OCI-LY1 (cell line): Measurements from ENCODE around the gene PTPRN2.

Experiments used
- H2AFZ ChIP-seq: fragments of 200-600 bp; sonication (generic), shearing (Covaris generic); 2 replicates; pipeline ENCODE4 v1.6.0; 2014; ENCODE audit warnings: antibody characterized with exemption, mild to moderate bottlenecking, low read length
- H3F3A ChIP-seq: fragments of 200-600 bp; sonication (generic), shearing (Covaris generic); 2 replicates; pipeline ENCODE4 v1.6.0; 2014; ENCODE audit warnings: mild to moderate bottlenecking, antibody characterized with exemption, low read length, moderate library complexity; ENCODE audit not compliant: insufficient read depth
- H3K27ac ChIP-seq: fragments of 200-600 bp; sonication (generic); 2 replicates; pipeline ENCODE4 v1.5.1; 2014; ENCODE audit warnings: low read length, mixed run types, mild to moderate bottlenecking, low read depth; ENCODE audit not compliant: poor library complexity, severe bottlenecking
- H3K27me3 ChIP-seq: fragments of 200-600 bp; sonication (generic); 2 replicates; pipeline ENCODE4 v1.6.0; 2014; ENCODE audit warnings: antibody characterized with exemption, mild to moderate bottlenecking, low read length, moderate library complexity; ENCODE audit not compliant: insufficient read depth
- H3K36me3 ChIP-seq: fragments of 200-600 bp; sonication (generic); 2 replicates; pipeline ENCODE4 v1.6.1; 2014; ENCODE audit warnings: mild to moderate bottlenecking, antibody characterized with exemption, low read length, moderate library complexity, mixed read lengths; ENCODE audit not compliant: insufficient read depth
- H3K4me1 ChIP-seq: fragments of 200-600 bp; sonication (generic); 2 replicates; pipeline ENCODE4 v1.5.1; 2014; ENCODE audit warnings: mild to moderate bottlenecking, low read length, moderate library complexity; ENCODE audit not compliant: insufficient read depth, severe bottlenecking
- H3K4me2 ChIP-seq: fragments of 200-600 bp; sonication (generic), shearing (Covaris generic); 2 replicates; pipeline ENCODE4 v1.6.1; 2014; ENCODE audit warnings: low read length
- H3K4me3 ChIP-seq: fragments of 200-600 bp; sonication (generic); 2 replicates; pipeline ENCODE4 v1.5.1; 2014; ENCODE audit warnings: low read length, low read depth, mild to moderate bottlenecking, mixed read lengths; ENCODE audit not compliant: poor library complexity, severe bottlenecking
- H3K79me2 ChIP-seq: fragments of 200-600 bp; shearing (Covaris generic); 2 replicates; pipeline ENCODE4 v1.6.1; 2016; ENCODE audit warnings: mixed run types, low read length, mixed read lengths; ENCODE audit not compliant: insufficient read depth
- H3K9ac ChIP-seq: fragments of 200-600 bp; sonication (generic), shearing (Covaris generic); 2 replicates; pipeline ENCODE4 v1.6.1; 2014; ENCODE audit warnings: mild to moderate bottlenecking, low read length, mixed read lengths
- H3K9me2 ChIP-seq: fragments of 200-600 bp; sonication (generic), shearing (Covaris generic); 2 replicates; pipeline ENCODE4 v1.6.1; 2014; ENCODE audit warnings: low read depth, mild to moderate bottlenecking, low read length, mixed read lengths
- H3K9me3 ChIP-seq: fragments of 200-600 bp; shearing (Covaris generic); 2 replicates; pipeline ENCODE4 v1.6.1; 2014; ENCODE audit warnings: low read length, mixed read lengths
- H4K20me1 ChIP-seq: fragments of 200-600 bp; sonication (generic), shearing (Covaris generic); 2 replicates; pipeline ENCODE4 v1.6.0; 2016; ENCODE audit warnings: mild to moderate bottlenecking, low read length; ENCODE audit not compliant: insufficient read depth
- CTCF ChIP-seq: fragments of 200-600 bp; sonication (generic), shearing (Covaris generic); IDR thresholded peaks from 2 replicates; pipeline ENCODE4 v1.5.1; 2017; ENCODE audit warnings: mild to moderate bottlenecking, antibody characterized with exemption, low read length, moderate library complexity, mixed read lengths
- EZH2 ChIP-seq: fragments of 200-600 bp; sonication (generic), shearing (Covaris generic); IDR thresholded peaks from 2 replicates; pipeline ENCODE4 v1.8.0; 2017; ENCODE audit warnings: borderline replicate concordance, mixed run types, mild to moderate bottlenecking, antibody characterized with exemption, low read length, moderate library complexity, mixed read lengths

PTPRN2 gene

GRCh38 chr7:157513162-157513621 lies 1074.4 kb downstream of the PTPRN2 start:
- no peak overlapping the region for H3K4me2 ChIP-seq
- no peak overlapping the region for H2AFZ ChIP-seq
- no peaks in the 10 kb centered on the region for H3K9me2 ChIP-seq
- no peak overlapping the region for H3K9ac ChIP-seq
- H3K27ac ChIP-seq: no peak overlapping the region
- no peaks in the 10 kb centered on the region for H3K4me1 ChIP-seq
- no peak overlapping the region for H3K4me3 ChIP-seq
- H3K79me2 ChIP-seq: no peaks in the 10 kb centered on the region
- TF ChIP-seq EZH2 (no peak), CTCF (no peak)
- no peaks in the 10 kb centered on the region for H3K36me3 ChIP-seq
- H4K20me1 ChIP-seq: no peaks in the 10 kb centered on the region
- H3K27me3 ChIP-seq: peaks cover 5% of the 10 kb centered on the region; the same call in 1 of the 2 replicates
- H3K9me3 ChIP-seq: no peaks in the 10 kb centered on the region
- H3F3A ChIP-seq: no peaks in the 10 kb centered on the region

- Histone ChIP-seq H4K20me1 (no peaks in the 10 kb centered on the region), H3K27me3 (peaks cover 3% of the 10 kb centered on the region; the same call in 1 of the 2 replicates), H3K4me2 (no peak overlapping the region), H3K9me2 (no peaks in the 10 kb centered on the region), H3K36me3 (no peaks in the 10 kb centered on the region), H3K9ac (no peak overlapping the region), H3K79me2 (no peaks in the 10 kb centered on the region), H3F3A (no peaks in the 10 kb centered on the region), H3K4me3 (no peak overlapping the region), H3K9me3 (no peaks in the 10 kb centered on the region), H2AFZ (no peak overlapping the region), H3K4me1 (no peaks in the 10 kb centered on the region), H3K27ac (no peak overlapping the region)
- TF ChIP-seq EZH2: no peak
- no peak for TF ChIP-seq CTCF
These were observed 1078.4 kb downstream of the PTPRN2 start for GRCh38 chr7:157509226-157509625.

GRCh38 chr7:157508477-157508881 lies 1079.1 kb downstream of the PTPRN2 start:
- H3K9ac ChIP-seq: no peak overlapping the region
- no peaks in the 10 kb centered on the region for H3F3A ChIP-seq
- H3K27ac ChIP-seq: no peak overlapping the region
- no peak overlapping the region for H3K4me2 ChIP-seq
- no peak overlapping the region for H3K4me3 ChIP-seq
- H3K9me3 ChIP-seq: no peaks in the 10 kb centered on the region
- H3K36me3 ChIP-seq: no peaks in the 10 kb centered on the region
- H4K20me1 ChIP-seq: no peaks in the 10 kb centered on the region
- no peak overlapping the region for H2AFZ ChIP-seq
- no peaks in the 10 kb centered on the region for H3K9me2 ChIP-seq
- H3K4me1 ChIP-seq: no peaks in the 10 kb centered on the region
- H3K79me2 ChIP-seq: no peaks in the 10 kb centered on the region
- peaks cover 4% of the 10 kb centered on the region for H3K27me3 ChIP-seq
- TF ChIP-seq EZH2 (no peak), CTCF (no peak)
